HEK293 (cell line): ENCODE measurements around the gene ADGRF4.

ENCODE experiments used
- BCL11A ChIP-seq: fragments of 450-650 bp; formaldehyde crosslinking; IDR thresholded peaks from 2 replicates; pipeline ENCODE4 v1.5.1; 2016; ENCODE audit warnings: low read depth, missing biosample characterization, missing genetic modification characterization
- MZF1 ChIP-seq: fragments of 450-650 bp; formaldehyde crosslinking; IDR thresholded peaks from 2 replicates; pipeline ENCODE4 v1.5.1; 2017; ENCODE audit warnings: missing biosample characterization, missing genetic modification characterization, borderline replicate concordance
- TRIM28 ChIP-seq: IDR thresholded peaks from 2 replicates; pipeline ENCODE4 v1.6.1; 2011; ENCODE audit warnings: low read length, control low read depth, borderline replicate concordance
- ZNF292 ChIP-seq: fragments of 450-650 bp; formaldehyde crosslinking; IDR thresholded peaks from 2 replicates; pipeline ENCODE4 v1.5.1; 2016; ENCODE audit warnings: low read depth, missing biosample characterization, missing genetic modification characterization, borderline replicate concordance
- ZNF362 ChIP-seq: fragments of 450-650 bp; formaldehyde crosslinking; IDR thresholded peaks from 2 replicates; pipeline ENCODE4 v1.5.1; 2016; ENCODE audit warnings: missing biosample characterization, missing genetic modification characterization
- ZNF571 ChIP-seq: fragments of 450-650 bp; formaldehyde crosslinking; IDR thresholded peaks from 2 replicates; pipeline ENCODE4 v1.5.0; 2017; ENCODE audit warnings: missing biosample characterization, missing genetic modification characterization
- TF ChIP-seq, protein P1 (sequence below): fragments of 450-650 bp; formaldehyde crosslinking; IDR thresholded peaks from 2 replicates; pipeline ENCODE4 v1.5.1; 2016; ENCODE audit warnings: missing biosample characterization, missing genetic modification characterization
- TF ChIP-seq, protein P2 (sequence below): fragments of 450-650 bp; formaldehyde crosslinking; IDR thresholded peaks from 2 replicates; pipeline ENCODE4 v1.5.1; 2016; ENCODE audit warnings: missing biosample characterization, missing genetic modification characterization

- TF ChIP-seq, protein P1, sequence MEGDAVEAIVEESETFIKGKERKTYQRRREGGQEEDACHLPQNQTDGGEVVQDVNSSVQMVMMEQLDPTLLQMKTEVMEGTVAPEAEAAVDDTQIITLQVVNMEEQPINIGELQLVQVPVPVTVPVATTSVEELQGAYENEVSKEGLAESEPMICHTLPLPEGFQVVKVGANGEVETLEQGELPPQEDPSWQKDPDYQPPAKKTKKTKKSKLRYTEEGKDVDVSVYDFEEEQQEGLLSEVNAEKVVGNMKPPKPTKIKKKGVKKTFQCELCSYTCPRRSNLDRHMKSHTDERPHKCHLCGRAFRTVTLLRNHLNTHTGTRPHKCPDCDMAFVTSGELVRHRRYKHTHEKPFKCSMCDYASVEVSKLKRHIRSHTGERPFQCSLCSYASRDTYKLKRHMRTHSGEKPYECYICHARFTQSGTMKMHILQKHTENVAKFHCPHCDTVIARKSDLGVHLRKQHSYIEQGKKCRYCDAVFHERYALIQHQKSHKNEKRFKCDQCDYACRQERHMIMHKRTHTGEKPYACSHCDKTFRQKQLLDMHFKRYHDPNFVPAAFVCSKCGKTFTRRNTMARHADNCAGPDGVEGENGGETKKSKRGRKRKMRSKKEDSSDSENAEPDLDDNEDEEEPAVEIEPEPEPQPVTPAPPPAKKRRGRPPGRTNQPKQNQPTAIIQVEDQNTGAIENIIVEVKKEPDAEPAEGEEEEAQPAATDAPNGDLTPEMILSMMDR (tag by site-specific recombination), result no peak
- TF ChIP-seq, protein P2, sequence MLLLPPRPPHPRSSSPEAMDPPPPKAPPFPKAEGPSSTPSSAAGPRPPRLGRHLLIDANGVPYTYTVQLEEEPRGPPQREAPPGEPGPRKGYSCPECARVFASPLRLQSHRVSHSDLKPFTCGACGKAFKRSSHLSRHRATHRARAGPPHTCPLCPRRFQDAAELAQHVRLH (tag by site-specific recombination), result no peak
- TF ChIP-seq ZNF362 (tag by site-specific recombination) (no peak), ZNF292 (no peak), MZF1 (tag by site-specific recombination) (no peak), BCL11A (no peak), TRIM28 (no peak), ZNF571 (no peak)
These were observed 25.6 kb upstream of the ADGRF4 start for GRCh38 chr6:47672816-47673215.
